ENCODE data around the gene ANKRD42.

GRCh38 chr11:83252941-83253340 lies 59.4 kb downstream of the ANKRD42 start:
- TF ChIP-seq CTCF (tag by site-specific recombination; IDR thresholded peaks at IDR 0.05): no peak
- TF ChIP-seq ZNF174 (tag by site-specific recombination; IDR thresholded peaks at IDR 0.05): no peak
